HFFc6 (cell line): Measurements from ENCODE around the gene ASPRV1. TPM values are rescaled to one million over a fixed set of nuclear protein-coding genes. Genes with fewer than 3 reads are reported as not detected.

Source experiments
- DNase-seq: peaks from one replicate; pipeline ENCODE4 v3.0.0-alpha.2; 2018
- H3K27ac Mint-ChIP-seq: 2 replicates; pipeline ENCODE4 v1.8.0; 2020; ENCODE audit warnings: mild to moderate bottlenecking, mixed read lengths
- H3K27me3 Mint-ChIP-seq: 2 replicates; pipeline ENCODE4 v1.8.0; 2021; ENCODE audit warnings: mild to moderate bottlenecking, moderate library complexity, mixed read lengths; ENCODE audit not compliant: insufficient read depth
- H3K36me3 Mint-ChIP-seq: 2 replicates; pipeline ENCODE4 v1.8.0; 2021; ENCODE audit warnings: low read depth, mixed read lengths
- H3K4me1 Mint-ChIP-seq: 2 replicates; pipeline ENCODE4 v1.8.0; 2020; ENCODE audit warnings: low read depth, mixed read lengths
- H3K4me3 Mint-ChIP-seq: 2 replicates; pipeline ENCODE4 v1.8.0; 2020; ENCODE audit warnings: mild to moderate bottlenecking, moderate library complexity, mixed read lengths
- H3K9me3 Mint-ChIP-seq: 2 replicates; pipeline ENCODE4 v1.8.0; 2020; ENCODE audit warnings: mild to moderate bottlenecking, mixed read lengths
- total RNA-seq, 6 experiments: library from RNA; stranded (reverse); fragmentation: NEBNext Ultra II Directional; extraction: Animal tissue kit (Norgen Biotek cat#: 25700); gene quantifications; 2 replicates in 1 of 6; 3 replicates in 5 of 6; pipeline ENCODE4 v1.2.3, GENCODE V29; 2021
- TF ChIP-seq, protein P1 (sequence below): fragments of 200-600 bp; sonication (generic); IDR thresholded peaks from 2 replicates; pipeline ENCODE4 v1.5.0; 2021; ENCODE audit warnings: antibody characterized with exemption, mild to moderate bottlenecking

Gene ASPRV1
- total RNA-seq, 6 experiments from 2014 or later: 0.07 to 0.15 TPM; not detected in 4

DNA sequence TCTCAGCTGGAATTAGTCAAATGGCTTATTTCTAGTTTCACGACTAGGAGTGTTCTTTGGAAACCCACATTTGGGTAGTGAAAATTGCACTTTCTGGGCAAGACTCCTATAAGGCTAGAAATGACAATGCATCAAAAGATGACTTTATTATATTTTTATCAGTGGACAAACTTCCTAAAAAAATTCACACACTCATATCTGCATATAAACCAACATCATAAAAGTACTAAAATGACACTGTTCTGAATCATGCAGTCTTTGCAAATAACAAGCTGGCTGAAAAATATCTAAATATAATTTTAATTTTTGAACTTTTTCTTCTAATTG is 28.9 kb downstream of the ASPRV1 start:
- no peaks in the 10 kb centered on the region for H3K9me3 Mint-ChIP-seq
- H3K27me3 Mint-ChIP-seq: no peaks in the 10 kb centered on the region; the same call in 1 of the 2 replicates
- TF ChIP-seq, protein P1, sequence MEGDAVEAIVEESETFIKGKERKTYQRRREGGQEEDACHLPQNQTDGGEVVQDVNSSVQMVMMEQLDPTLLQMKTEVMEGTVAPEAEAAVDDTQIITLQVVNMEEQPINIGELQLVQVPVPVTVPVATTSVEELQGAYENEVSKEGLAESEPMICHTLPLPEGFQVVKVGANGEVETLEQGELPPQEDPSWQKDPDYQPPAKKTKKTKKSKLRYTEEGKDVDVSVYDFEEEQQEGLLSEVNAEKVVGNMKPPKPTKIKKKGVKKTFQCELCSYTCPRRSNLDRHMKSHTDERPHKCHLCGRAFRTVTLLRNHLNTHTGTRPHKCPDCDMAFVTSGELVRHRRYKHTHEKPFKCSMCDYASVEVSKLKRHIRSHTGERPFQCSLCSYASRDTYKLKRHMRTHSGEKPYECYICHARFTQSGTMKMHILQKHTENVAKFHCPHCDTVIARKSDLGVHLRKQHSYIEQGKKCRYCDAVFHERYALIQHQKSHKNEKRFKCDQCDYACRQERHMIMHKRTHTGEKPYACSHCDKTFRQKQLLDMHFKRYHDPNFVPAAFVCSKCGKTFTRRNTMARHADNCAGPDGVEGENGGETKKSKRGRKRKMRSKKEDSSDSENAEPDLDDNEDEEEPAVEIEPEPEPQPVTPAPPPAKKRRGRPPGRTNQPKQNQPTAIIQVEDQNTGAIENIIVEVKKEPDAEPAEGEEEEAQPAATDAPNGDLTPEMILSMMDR: no peak
- no peak overlapping the region; the same call in 1 of the 2 replicates for H3K27ac Mint-ChIP-seq
- H3K4me3 Mint-ChIP-seq: no peak overlapping the region
- H3K4me1 Mint-ChIP-seq: peaks cover 57% of the 10 kb centered on the region
- no peak for DNase-seq
- peaks cover 21% of the 10 kb centered on the region for H3K36me3 Mint-ChIP-seq

DNA sequence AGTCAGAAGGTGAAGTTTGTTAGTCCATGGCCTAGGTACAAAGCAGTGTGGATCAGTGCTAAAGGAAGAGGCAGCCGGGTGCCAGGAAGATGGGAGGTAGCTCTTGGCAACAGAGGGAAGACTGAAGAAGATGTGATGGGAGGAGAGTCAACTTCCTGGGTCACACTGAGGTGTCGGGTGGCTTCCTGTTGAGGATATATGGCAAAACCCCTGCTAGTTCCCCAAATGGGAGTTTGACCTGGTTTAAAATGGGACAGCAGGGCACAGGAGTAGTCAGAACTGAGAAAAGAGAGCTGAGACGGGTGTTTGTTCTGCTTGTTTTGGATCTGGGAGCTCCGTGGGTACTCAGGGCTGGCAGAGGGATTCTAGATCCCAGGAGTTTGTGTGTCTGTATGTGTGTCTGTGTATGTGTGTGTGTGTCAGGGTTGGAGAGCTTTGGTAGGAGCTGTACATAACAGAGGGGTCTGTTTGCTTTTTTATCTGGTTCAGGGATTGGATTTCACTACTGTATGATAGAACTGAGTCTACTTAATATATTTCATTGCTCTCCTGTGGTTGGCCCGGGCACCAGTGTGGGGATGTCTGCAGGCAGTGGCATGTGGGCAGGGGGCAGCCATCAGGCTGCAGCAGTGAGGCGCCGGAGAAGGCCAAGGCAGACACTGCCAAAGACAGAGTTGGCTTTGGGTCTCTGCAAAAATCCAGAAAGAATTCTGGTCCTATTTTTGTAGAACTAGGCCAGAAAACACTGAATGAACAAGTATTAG is 29.4 kb downstream of the ASPRV1 start:
- Mint-ChIP-seq H3K27me3 (no peaks in the 10 kb centered on the region; the same call in 1 of the 2 replicates), H3K27ac (peak overlapping the region; percentile 45), H3K4me1 (peaks cover 54% of the 10 kb centered on the region), H3K9me3 (no peaks in the 10 kb centered on the region), H3K36me3 (peaks cover 19% of the 10 kb centered on the region), H3K4me3 (no peak overlapping the region)
- TF ChIP-seq, protein P1: no peak
- DNase-seq: no peak

GRCh38 chr2:69926849-69927515 is 34.4 kb downstream of the ASPRV1 start:
- peaks cover 8% of the 10 kb centered on the region for H3K4me1 Mint-ChIP-seq
- H3K36me3 Mint-ChIP-seq: peaks cover 8% of the 10 kb centered on the region; the same call in 1 of the 2 replicates
- no peak overlapping the region for H3K27ac Mint-ChIP-seq
- no peak overlapping the region for H3K4me3 Mint-ChIP-seq
- DNase-seq: no peak
- TF ChIP-seq, protein P1: no peak
- H3K27me3 Mint-ChIP-seq: no peaks in the 10 kb centered on the region; the same call in 1 of the 2 replicates
- H3K9me3 Mint-ChIP-seq: no peaks in the 10 kb centered on the region

- TF ChIP-seq, protein P1: no peak
- no peak for DNase-seq
- Mint-ChIP-seq H3K9me3 (no peaks in the 10 kb centered on the region), H3K4me1 (peaks cover 3% of the 10 kb centered on the region), H3K27me3 (no peaks in the 10 kb centered on the region), H3K27ac (no peak overlapping the region), H3K4me3 (no peak overlapping the region), H3K36me3 (peaks cover 10% of the 10 kb centered on the region; the same call in 1 of the 2 replicates)
Measured at GRCh38 chr2:69923116-69923515, 38.3 kb downstream of the ASPRV1 start.

GRCh38 chr2:69918401-69918800 is 43.0 kb downstream of the ASPRV1 start:
- TF ChIP-seq, protein P1: no peak
- H3K9me3 Mint-ChIP-seq: no peaks in the 10 kb centered on the region
- H3K36me3 Mint-ChIP-seq: 0 out of 2 replicates have a peak, but pooled peaks cover 8% of the 10 kb centered on the region
- H3K4me3 Mint-ChIP-seq: peak overlapping the region; percentile 9; the same call in 1 of the 2 replicates
- DNase-seq: no peak
- peak overlapping the region; percentile 73 for H3K27ac Mint-ChIP-seq
- H3K4me1 Mint-ChIP-seq: peaks cover 31% of the 10 kb centered on the region
- H3K27me3 Mint-ChIP-seq: 0 out of 2 replicates have a peak, but pooled peaks cover 2% of the 10 kb centered on the region
